ENCODE data around the gene SFXN2.

DNA sequence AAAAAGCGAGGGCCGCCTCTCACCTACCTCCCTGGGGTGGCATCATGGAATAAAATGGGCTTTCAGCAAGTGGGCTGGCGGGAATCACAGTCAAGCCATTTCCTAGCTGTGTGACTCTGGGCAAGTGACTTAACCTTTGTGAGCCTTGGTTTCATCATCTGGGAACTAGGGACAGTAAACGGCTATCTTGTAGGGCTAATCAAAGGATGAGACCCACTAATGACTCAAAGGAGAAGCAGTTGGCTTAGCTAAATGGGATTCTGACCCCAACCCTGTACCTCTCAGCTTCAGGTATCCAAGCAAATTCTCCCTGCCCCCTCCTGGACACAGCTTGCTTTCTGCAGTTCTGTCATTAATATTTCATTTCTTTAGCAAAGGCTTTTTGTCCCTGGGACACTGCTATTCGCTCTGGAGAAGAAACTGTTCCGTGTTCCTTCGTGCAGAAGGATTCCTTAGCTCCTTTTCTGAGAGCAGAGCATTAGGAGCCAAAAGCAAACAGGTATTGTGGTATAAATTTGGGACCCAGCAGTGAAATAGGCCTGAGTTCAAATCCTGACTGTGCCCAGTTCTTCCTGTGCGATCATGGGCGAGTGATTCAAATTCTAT lies 44.3 kb upstream of the SFXN2 start:
- TF ChIP-seq, protein P1, sequence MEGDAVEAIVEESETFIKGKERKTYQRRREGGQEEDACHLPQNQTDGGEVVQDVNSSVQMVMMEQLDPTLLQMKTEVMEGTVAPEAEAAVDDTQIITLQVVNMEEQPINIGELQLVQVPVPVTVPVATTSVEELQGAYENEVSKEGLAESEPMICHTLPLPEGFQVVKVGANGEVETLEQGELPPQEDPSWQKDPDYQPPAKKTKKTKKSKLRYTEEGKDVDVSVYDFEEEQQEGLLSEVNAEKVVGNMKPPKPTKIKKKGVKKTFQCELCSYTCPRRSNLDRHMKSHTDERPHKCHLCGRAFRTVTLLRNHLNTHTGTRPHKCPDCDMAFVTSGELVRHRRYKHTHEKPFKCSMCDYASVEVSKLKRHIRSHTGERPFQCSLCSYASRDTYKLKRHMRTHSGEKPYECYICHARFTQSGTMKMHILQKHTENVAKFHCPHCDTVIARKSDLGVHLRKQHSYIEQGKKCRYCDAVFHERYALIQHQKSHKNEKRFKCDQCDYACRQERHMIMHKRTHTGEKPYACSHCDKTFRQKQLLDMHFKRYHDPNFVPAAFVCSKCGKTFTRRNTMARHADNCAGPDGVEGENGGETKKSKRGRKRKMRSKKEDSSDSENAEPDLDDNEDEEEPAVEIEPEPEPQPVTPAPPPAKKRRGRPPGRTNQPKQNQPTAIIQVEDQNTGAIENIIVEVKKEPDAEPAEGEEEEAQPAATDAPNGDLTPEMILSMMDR (IDR thresholded peaks at IDR 0.05; ENCODE audit: insufficient read depth, low read length) = no peak
- TF ChIP-seq POLR2AphosphoS5 (IDR thresholded peaks at IDR 0.05; ENCODE audit: low read depth) (no peak), REST (IDR thresholded peaks at IDR 0.05; ENCODE audit: insufficient replicate concordance, low read depth) (no peak)

All from HL-60 (cell line).